NCI-H1694 (cell line): ENCODE data around the gene ACSL6.
"Not testable (repeated sequence)": the region's sequence is repeated elsewhere in the genome, so short reads cannot be mapped to it uniquely, and the experiment has no call there.

ENCODE experiments used
- DNase-seq: peaks from one replicate; lab custom pipeline; 2025; lab: John Stamatoyannopoulos, UW

Gene ACSL6

DNA sequence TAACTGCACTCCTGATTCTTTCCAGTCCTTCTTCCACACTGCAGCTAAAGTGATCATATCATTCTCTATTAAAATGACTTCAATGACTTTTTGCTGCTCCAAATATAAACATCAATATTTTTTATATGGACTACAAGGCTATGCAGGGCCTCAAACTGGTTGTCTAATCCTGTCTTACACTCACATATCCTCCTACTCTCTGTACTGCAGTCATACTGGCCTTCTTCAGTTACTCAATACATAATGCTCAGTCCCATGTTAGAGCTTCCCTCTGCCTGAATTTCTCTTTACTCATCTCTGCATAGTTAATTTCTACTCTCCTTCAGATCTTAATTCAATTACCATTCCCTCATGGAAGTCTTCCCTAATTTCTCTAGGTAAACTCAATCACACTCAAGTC is 69.4 kb downstream of the ACSL6 start:
- no peak for DNase-seq

- no peak for DNase-seq
Measured at GRCh38 chr5:131939690-131940345, 71.6 kb downstream of the ACSL6 start.

GRCh38 chr5:131932235-131932634 is 79.2 kb downstream of the ACSL6 start:
- no peak for DNase-seq

GRCh38 chr5:131928957-131929356 is 82.5 kb downstream of the ACSL6 start:
- no peak for DNase-seq

DNA sequence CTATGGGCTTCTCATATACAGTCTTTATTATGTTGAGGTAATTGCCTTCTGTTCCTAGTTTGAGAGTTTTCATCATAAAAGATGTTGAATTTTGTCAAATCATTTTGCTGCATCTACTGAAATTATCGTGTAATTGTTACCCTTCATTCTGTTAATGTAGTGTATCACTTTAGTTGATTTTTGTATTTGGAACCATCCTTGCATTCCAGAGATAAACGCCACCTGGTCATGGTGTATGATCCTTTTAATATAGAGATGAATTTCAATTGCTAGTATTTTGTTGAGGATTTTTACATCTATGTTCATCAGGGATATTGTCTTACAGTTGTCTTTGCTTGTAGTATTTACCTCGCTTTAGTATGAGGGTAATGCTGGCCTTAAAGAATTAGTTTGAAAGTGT is 85.3 kb downstream of the ACSL6 start:
- no peak for DNase-seq

DNA sequence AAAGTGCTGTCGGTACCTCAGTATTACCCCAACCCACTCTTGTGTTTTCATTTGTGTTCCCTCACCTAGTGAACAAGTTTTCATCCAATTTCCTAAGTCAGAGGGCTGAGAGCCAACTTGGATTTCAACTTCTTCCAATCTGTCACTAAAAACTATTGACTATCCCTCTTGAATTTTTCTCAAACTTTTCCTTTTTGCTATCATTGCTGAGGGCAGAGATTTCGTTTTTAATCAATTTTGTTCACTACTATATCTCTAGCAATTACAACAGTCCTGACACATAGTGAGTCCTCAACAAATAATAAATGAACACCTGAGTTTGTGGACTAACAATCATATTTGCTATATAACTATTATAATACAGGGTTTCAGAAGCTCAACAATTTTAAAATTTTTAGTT is 95.0 kb downstream of the ACSL6 start:
- no peak for DNase-seq

GRCh38 chr5:131914472-131914871 is 97.0 kb downstream of the ACSL6 start:
- DNase-seq = no peak

DNA sequence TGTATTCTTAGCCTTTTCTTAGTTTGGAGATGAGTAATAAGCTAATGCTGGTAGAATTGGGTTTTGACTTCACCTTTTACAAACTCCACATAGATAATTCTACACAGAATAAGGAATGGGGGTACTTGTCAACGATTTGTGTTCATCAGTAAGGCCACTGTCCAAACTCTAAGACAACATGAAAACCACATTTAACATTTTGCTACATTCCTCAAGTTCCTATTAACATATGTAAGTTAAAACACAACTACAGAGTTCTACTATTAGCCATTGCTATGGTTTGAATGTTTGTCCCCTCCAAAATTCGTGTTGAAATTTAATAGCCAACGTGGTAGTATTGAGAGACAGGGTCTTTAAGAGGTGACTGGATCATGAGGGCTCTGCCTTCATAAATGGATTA is 97.9 kb downstream of the ACSL6 start:
- DNase-seq = no peak

DNA sequence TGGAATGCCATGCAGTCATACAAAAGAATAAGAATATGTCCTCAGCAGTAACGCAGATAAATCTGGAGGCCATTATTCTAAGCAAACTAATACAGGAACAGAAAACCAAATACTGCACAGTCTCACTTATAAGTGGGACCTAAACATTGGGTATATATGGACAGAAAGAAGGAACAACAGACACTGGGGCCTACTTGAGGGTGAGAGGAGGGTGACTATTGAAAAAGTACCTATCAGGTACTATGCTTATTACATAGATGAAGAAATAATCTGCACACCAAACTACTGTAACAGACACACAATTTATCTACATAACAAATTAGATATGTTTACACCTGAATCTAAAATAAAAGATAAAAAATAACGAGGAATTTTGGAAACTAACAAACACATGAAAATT is 104.8 kb downstream of the ACSL6 start:
- no peak for DNase-seq

DNA sequence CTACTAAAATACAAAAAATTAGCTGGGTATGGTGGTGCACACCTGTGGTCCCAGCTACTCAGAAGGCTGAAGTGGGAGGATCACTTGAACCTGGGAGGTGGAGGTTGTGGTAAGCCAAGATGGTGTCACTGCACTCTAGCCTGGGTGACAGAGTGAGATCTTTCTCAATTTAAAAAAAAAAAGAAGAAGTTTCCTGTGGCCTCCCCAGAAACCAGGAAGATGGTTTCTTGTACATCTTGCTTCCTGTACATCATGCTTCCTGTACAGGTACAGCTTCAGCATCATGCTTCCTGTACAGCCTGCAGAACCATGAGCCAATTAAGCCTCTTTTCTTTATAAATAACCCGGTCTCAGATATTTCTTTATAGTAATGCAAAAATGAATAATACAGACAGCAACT is 109.2 kb downstream of the ACSL6 start:
- not testable (repeated sequence) for DNase-seq
